Kidney (tissue), 14 donors: Measurements from ENCODE around the gene RIMBP2. TPM values are rescaled to one million over a fixed set of nuclear protein-coding genes. Genes with fewer than 3 reads are reported as not detected.

Experiments
- DNase-seq, 5 donors: peaks; one replicate each; pipeline ENCODE4 v3.0.0-alpha.2; 2013 to 2020
- FAIRE-seq: peaks from 2 replicates; lab custom pipeline; 2012; peaks lifted over from hg19 to GRCh38; lab: Jason Lieb, UNC
- H3K27ac ChIP-seq, 2 donors: one replicate each; pipeline ENCODE4 v1.7.0; 2013; ENCODE audit warnings: low read depth in 2 of 2, low read length in 2 of 2, inconsistent platforms in 1 of 2
- H3K27me3 ChIP-seq: one replicate; pipeline ENCODE4 v1.7.1; 2013; ENCODE audit warnings: low read length, inconsistent platforms; ENCODE audit not compliant: control insufficient read depth, insufficient read depth
- H3K36me3 ChIP-seq, 3 donors: one replicate each; pipeline versions ENCODE4 v1.7.0 to v1.7.1; 2013; ENCODE audit warnings: low read length in 3 of 3, control low read depth in 1 of 3, inconsistent platforms in 1 of 3; ENCODE audit not compliant: insufficient read depth in 3 of 3, control insufficient read depth in 2 of 3
- H3K4me1 ChIP-seq, 3 donors: one replicate each; pipeline versions ENCODE4 v1.7.0 to v1.7.1; 2013; ENCODE audit warnings: low read length in 3 of 3, inconsistent platforms in 1 of 3, low read depth in 1 of 3; ENCODE audit not compliant: control insufficient read depth in 2 of 3, insufficient read depth in 2 of 3
- H3K4me3 ChIP-seq, 3 donors: one replicate each; pipeline versions ENCODE4 v1.7.0 to v1.8.1; 2013; ENCODE audit warnings: low read length in 3 of 3, control low read depth in 1 of 3, inconsistent platforms in 1 of 3
- H3K9ac ChIP-seq, 3 donors: one replicate each; pipeline versions ENCODE4 v1.7.0 to v1.7.1; 2013; ENCODE audit warnings: low read length in 3 of 3, control low read depth in 1 of 3, inconsistent platforms in 1 of 3
- H3K9me3 ChIP-seq, 3 donors: one replicate each; pipeline versions ENCODE4 v1.7.0 to v1.7.1; 2013; ENCODE audit warnings: low read length in 3 of 3, control low read depth in 1 of 3, inconsistent platforms in 1 of 3; ENCODE audit not compliant: control insufficient read depth in 2 of 3, insufficient read depth in 1 of 3
- CTCF ChIP-seq: IDR thresholded peaks from 3 replicates; pipeline ENCODE4 v1.5.1; 2012; ENCODE audit warnings: mild to moderate bottlenecking, moderate library complexity, borderline replicate concordance; ENCODE audit not compliant: insufficient read depth; ENCODE audit errors: extremely low read depth
- intact Hi-C: fragments of 100-400 bp; cut with DNase I; formaldehyde crosslinking; loops from one replicate; pipeline ENCODE4 v1.11.1; 2022
- polyA plus RNA-seq: library from polyadenylated mRNA; stranded (reverse); fragments of 350-450 nt; fragmentation: Illumina TruSeq; extraction: RNeasy Lipid Tissue Mini Kit (QIAGEN cat#74804); gene quantifications from one replicate; pipeline ENCODE4 v1.2.3, GENCODE V29; 2014; ENCODE audit warnings: low read depth, low replicate concordance; ENCODE audit not compliant: insufficient read depth
- total RNA-seq: library from RNA; stranded (reverse); fragmentation: NEBNext Ultra II Directional; extraction: Animal tissue kit (Norgen Biotek cat#: 25700); gene quantifications from one replicate; pipeline ENCODE4 v1.2.1, GENCODE V29; 2021
- donor health status: control.
- donor health status: control.
- donor health status: control.
- donor health status: control.
- donor health status: control.
- donor health status: DM: yes; HTN: yes; CAD: no.
- donor health status: Normal renal cell carcinoma (clear cell type).

Gene RIMBP2
- total and polyA plus RNA-seq, 2 donors from 2014 or later, result 2.8 to 51.7 TPM

- Histone ChIP-seq H3K27me3 (no peaks in the 10 kb centered on the region), H3K4me1 (no peaks in the 10 kb centered on the region), H3K36me3 (no peaks in the 10 kb centered on the region), H3K4me3 (no peak overlapping the region), H3K27ac (no peak overlapping the region), H3K9me3 (no peaks in the 10 kb centered on the region), H3K9ac (no peak overlapping the region)
- TF ChIP-seq CTCF, result no peak
- intact Hi-C loops, result no loop called here
- no peak for FAIRE-seq
- no peak for DNase-seq
Observed at GRCh38 chr12:130459916-130460315, 256.2 kb downstream of the RIMBP2 start.

- H3K9me3 ChIP-seq, result no peaks in the 10 kb centered on the region
- no peak for TF ChIP-seq CTCF
- no peak for DNase-seq
- intact Hi-C loops, result no loop called here
- no peak overlapping the region for H3K9ac ChIP-seq
- no peak overlapping the region for H3K4me3 ChIP-seq
- H3K27me3 ChIP-seq, result no peaks in the 10 kb centered on the region
- no peak overlapping the region for H3K27ac ChIP-seq
- no peaks in the 10 kb centered on the region for H3K36me3 ChIP-seq
- FAIRE-seq, result no peak
- no peaks in the 10 kb centered on the region for H3K4me1 ChIP-seq
Observed at GRCh38 chr12:130458341-130458740, 257.8 kb downstream of the RIMBP2 start.

GRCh38 chr12:130457215-130457614, 258.9 kb downstream of the RIMBP2 start:
- no peak overlapping the region for H3K27ac ChIP-seq
- no peak for TF ChIP-seq CTCF
- FAIRE-seq (no peak), DNase-seq (no peak)
- no peaks in the 10 kb centered on the region for H3K9me3 ChIP-seq
- intact Hi-C loops, result no loop called here
- no peaks in the 10 kb centered on the region for H3K36me3 ChIP-seq
- no peaks in the 10 kb centered on the region for H3K4me1 ChIP-seq
- no peak overlapping the region for H3K9ac ChIP-seq
- no peaks in the 10 kb centered on the region for H3K27me3 ChIP-seq
- no peak overlapping the region for H3K4me3 ChIP-seq
